ENCODE measurements around the gene DNAJC4.

GRCh38 chr11:64226507-64227051 lies 3.8 kb upstream of the DNAJC4 start:
- no peak for TF ChIP-seq POLR2AphosphoS5 (IDR thresholded peaks at IDR 0.05; ENCODE audit: low read depth, low read length)
- no peak for TF ChIP-seq TAF1 (IDR thresholded peaks at IDR 0.05; ENCODE audit: borderline replicate concordance, low read depth, low read length)
- no peak for TF ChIP-seq POLR2A (IDR thresholded peaks at IDR 0.05; ENCODE audit: low read depth, low read length)
